ENCODE data around the gene TLE4. TPM values are rescaled to one million over a fixed set of nuclear protein-coding genes. Genes with fewer than 3 reads are reported as not detected.

The TLE4 gene
- total and polyA plus RNA-seq, 2 donors (not counting 1 experiment from before 2014, with no cell fraction given), result 34.7 to 57.3 TPM

- peaks cover 26% of the 10 kb centered on the region for H3K79me2 ChIP-seq (ENCODE audit: control insufficient read depth, insufficient read depth, low read length)
- no peak overlapping the region for H3K27ac Mint-ChIP-seq
- H4K20me1 ChIP-seq (ENCODE audit: control insufficient read depth, insufficient read depth, low read length, poor library complexity, severe bottlenecking), result peaks cover 12% of the 10 kb centered on the region
- no peak overlapping the region for H3K27ac ChIP-seq (ENCODE audit: low read length in 2 of 2)
- 86% methylated on average over 1 of the region's 1 CpG for WGBS (ENCODE audit: insufficient coverage)
- H3K27me3 Mint-ChIP-seq, result no peaks in the 10 kb centered on the region
- H3K4me1 ChIP-seq (ENCODE audit: control insufficient read depth in 2 of 2, insufficient read depth in 2 of 2, low read length in 2 of 2), result no peaks in the 10 kb centered on the region
- TF ChIP-seq EZH2 (IDR thresholded peaks at IDR 0.05; ENCODE audit: borderline replicate concordance, insufficient read depth, low read depth, low read length, poor library complexity, severe bottlenecking), result no peak
- intact Hi-C loops (cut with micrococcal nuclease), result no loop called here
- H3K9ac ChIP-seq (ENCODE audit: low read length), result no peak overlapping the region
- H2AFZ ChIP-seq (ENCODE audit: insufficient read depth, low read depth, low read length, poor library complexity, severe bottlenecking), result no peak overlapping the region
- DNase-seq, result no peak
- peaks cover 2 to 20% (median 15%) of the 10 kb centered on the region in 3 donors for H3K9me3 ChIP-seq (ENCODE audit: control extremely low read depth in 1 of 3, control insufficient read depth in 2 of 3, insufficient read depth in 1 of 3, low read length in 2 of 3)
- ChIA-PET CTCF (no interaction called here), POLR2A (no interaction called here)
- no peak overlapping the region for H3K4me2 ChIP-seq (replicated peaks; ENCODE audit: low read depth, low read length, poor library complexity, severe bottlenecking)
- H3K4me1 Mint-ChIP-seq, result peaks cover 15% of the 10 kb centered on the region
- H3K36me3 ChIP-seq (replicated peaks in 1 of 2; ENCODE audit: control extremely low read depth in 1 of 2, control insufficient read depth in 1 of 2, extremely low read depth in 1 of 2, insufficient read depth in 2 of 2, low read length in 1 of 2), result peaks cover 5 to 14% of the 10 kb centered on the region in 2 experiments
- ATAC-seq (ENCODE audit: low read depth), result no peak
- no peak overlapping the region for H3K4me3 Mint-ChIP-seq
- H3K9me3 Mint-ChIP-seq (ENCODE audit: insufficient read depth), result peaks cover 14% of the 10 kb centered on the region
- no peak overlapping the region for H3K4me3 ChIP-seq (ENCODE audit: control extremely low read depth in 1 of 5, extremely low read depth in 1 of 5, insufficient read depth in 1 of 5, low read depth in 2 of 5, low read length in 4 of 5)
- H3K27me3 ChIP-seq (replicated peaks in 1 of 4; ENCODE audit: control extremely low read depth in 1 of 4, control insufficient read depth in 3 of 4, insufficient read depth in 4 of 4, low read length in 3 of 4), result no peaks in the 10 kb centered on the region
These were observed 69.3 kb downstream of the TLE4 start for GRCh38 chr9:79641070-79641469.

- CTCF ChIA-PET, result no interaction called here
These were observed 70.9 kb downstream of the TLE4 start for GRCh38 chr9:79642671-79643070.

More at GRCh38 chr9:79642671-79643070, 70.9 kb downstream of the TLE4 start:
- Histone ChIP-seq H3K27ac (ENCODE audit: low read length in 2 of 2) (no peak overlapping the region), H3K4me3 (ENCODE audit: control extremely low read depth in 1 of 5, extremely low read depth in 1 of 5, insufficient read depth in 1 of 5, low read depth in 2 of 5, low read length in 4 of 5) (no peak overlapping the region), H3K4me2 (replicated peaks; ENCODE audit: low read depth, low read length, poor library complexity, severe bottlenecking) (no peak overlapping the region), H3K9ac (ENCODE audit: low read length) (no peak overlapping the region), H3K36me3 (replicated peaks in 1 of 2; ENCODE audit: control extremely low read depth in 1 of 2, control insufficient read depth in 1 of 2, extremely low read depth in 1 of 2, insufficient read depth in 2 of 2, low read length in 1 of 2) (peaks cover 2 to 14% of the 10 kb centered on the region in 2 experiments), H3K4me1 (ENCODE audit: control insufficient read depth in 2 of 2, insufficient read depth in 2 of 2, low read length in 2 of 2) (no peaks in the 10 kb centered on the region), H4K20me1 (ENCODE audit: control insufficient read depth, insufficient read depth, low read length, poor library complexity, severe bottlenecking) (peaks cover 7% of the 10 kb centered on the region), H2AFZ (ENCODE audit: insufficient read depth, low read depth, low read length, poor library complexity, severe bottlenecking) (no peak overlapping the region), H3K79me2 (ENCODE audit: control insufficient read depth, insufficient read depth, low read length) (peaks cover 20% of the 10 kb centered on the region), H3K9me3 (ENCODE audit: control extremely low read depth in 1 of 3, control insufficient read depth in 2 of 3, insufficient read depth in 1 of 3, low read length in 2 of 3) (peaks cover 2 to 20% (median 15%) of the 10 kb centered on the region in 3 donors), H3K27me3 (replicated peaks in 1 of 4; ENCODE audit: control extremely low read depth in 1 of 4, control insufficient read depth in 3 of 4, insufficient read depth in 4 of 4, low read length in 3 of 4) (no peaks in the 10 kb centered on the region)
- H3K27me3 Mint-ChIP-seq, result no peaks in the 10 kb centered on the region
- POLR2A ChIA-PET, result no interaction called here
- H3K4me1 Mint-ChIP-seq, result peaks cover 6% of the 10 kb centered on the region
- no peak overlapping the region for H3K4me3 Mint-ChIP-seq
- H3K27ac Mint-ChIP-seq, result no peak overlapping the region
- TF ChIP-seq CTCF (IDR thresholded peaks at IDR 0.05) (no peak), EZH2 (IDR thresholded peaks at IDR 0.05; ENCODE audit: borderline replicate concordance, insufficient read depth, low read depth, low read length, poor library complexity, severe bottlenecking) (no peak)
- intact Hi-C loops (cut with micrococcal nuclease), result no loop called here
- peaks cover 14% of the 10 kb centered on the region for H3K9me3 Mint-ChIP-seq (ENCODE audit: insufficient read depth)
- no CpG with 5 or more reads among the region's 2 CpGs for WGBS (ENCODE audit: insufficient coverage)
- DNase-seq, result no peak
- no peak for ATAC-seq (ENCODE audit: low read depth)

All from B cell (primary cell).